A673 (cell line): Measurements from ENCODE around the gene LRP1B. TPM values are rescaled to one million over a fixed set of nuclear protein-coding genes. Genes with fewer than 3 reads are reported as not detected.
A peak's percentile ranks its signal among the peaks of the same experiment; 100 is the strongest.

ENCODE experiments used
- BruUV-seq: library from RNA; stranded (reverse); fragments of 400-500 nt; replicated peaks from 2 replicates; lab custom pipeline; 2021; lab: Mats Ljungman, UMichigan
- CTCF ChIA-PET: fragments of 300-600 bp; sonication (Branson Sonifier 250); formaldehyde crosslinking; loops from one replicate; lab custom pipeline; 2022; ENCODE audit warnings: antibody characterized with exemption; lab: Charles Lee
- POLR2A ChIA-PET: fragments of 300-600 bp; sonication (Branson Sonifier 250); formaldehyde crosslinking; loops from one replicate; lab custom pipeline; 2022; ENCODE audit warnings: antibody characterized with exemption; ENCODE audit not compliant: low non-redundant PET; lab: Charles Lee
- DNase-seq: peaks from one replicate; pipeline ENCODE4 v3.0.0-alpha.2; 2015; ENCODE audit warnings: low spot score
- H3K27ac ChIP-seq: fragments of 200-600 bp; sonication (generic); 2 replicates; pipeline ENCODE4 v1.5.1; 2016; ENCODE audit warnings: mixed run types, low read depth, mild to moderate bottlenecking, mixed read lengths, antibody characterized with exemption, low read length; ENCODE audit not compliant: poor library complexity, severe bottlenecking
- H3K27me3 ChIP-seq: fragments of 200-600 bp; sonication (generic); replicated peaks from 2 replicates; pipeline ENCODE4 v1.6.1; 2017; ENCODE audit warnings: mixed run types, low read depth, mild to moderate bottlenecking, mixed read lengths, antibody characterized with exemption, low read length; ENCODE audit not compliant: insufficient read depth, poor library complexity
- H3K36me3 ChIP-seq: fragments of 200-600 bp; sonication (generic); 2 replicates; pipeline ENCODE4 v1.6.1; 2016; ENCODE audit warnings: mixed run types, mild to moderate bottlenecking, mixed read lengths, antibody characterized with exemption, low read length; ENCODE audit not compliant: insufficient read depth, poor library complexity, severe bottlenecking
- H3K4me1 ChIP-seq: fragments of 200-600 bp; sonication (generic); 2 replicates; pipeline ENCODE4 v1.6.1; 2017; ENCODE audit warnings: mixed run types, mild to moderate bottlenecking, mixed read lengths, antibody characterized with exemption, low read length; ENCODE audit not compliant: insufficient read depth, poor library complexity, severe bottlenecking
- H3K4me3 ChIP-seq: fragments of 200-600 bp; sonication (generic); 2 replicates; pipeline ENCODE4 v1.5.1; 2016; ENCODE audit warnings: low read depth, mixed run types, mild to moderate bottlenecking, mixed read lengths, low read length; ENCODE audit not compliant: poor library complexity, severe bottlenecking
- H3K9me3 ChIP-seq: fragments of 200-600 bp; sonication (generic); 2 replicates; pipeline ENCODE4 v1.6.1; 2016; ENCODE audit warnings: mixed run types, low read depth, mild to moderate bottlenecking, mixed read lengths, antibody characterized with exemption, low read length; ENCODE audit not compliant: poor library complexity, severe bottlenecking
- CTCF ChIP-seq: fragments of 300-800, 200-600 bp; sonication (generic); conservative IDR thresholded peaks from 2 replicates; pipeline ENCODE4 v1.5.1; 2017; ENCODE audit warnings: low read depth, mild to moderate bottlenecking, antibody characterized with exemption, low read length, moderate library complexity, mixed read lengths
- EZH2 ChIP-seq: fragments of 200-600 bp; sonication (generic); IDR thresholded peaks from 2 replicates; pipeline ENCODE4 v1.6.1; 2017; ENCODE audit warnings: borderline replicate concordance, low read depth, mild to moderate bottlenecking, mixed read lengths, antibody characterized with exemption, low read length; ENCODE audit not compliant: poor library complexity, severe bottlenecking
- intact Hi-C: fragments of 100-400 bp; cut with micrococcal nuclease; formaldehyde crosslinking; loops from one replicate; pipeline ENCODE4 v1.10.0; 2022; ENCODE audit not compliant: unreplicated experiment
- total RNA-seq: library from RNA; stranded (reverse); gene quantifications from 2 replicates; pipeline ENCODE4 v1.2.3, GENCODE V29; 2021

The LRP1B gene
- total RNA-seq, 1 experiment from 2014 or later: 9.9 TPM

- Histone ChIP-seq H3K36me3 (no peaks in the 10 kb centered on the region), H3K4me1 (no peaks in the 10 kb centered on the region), H3K27ac (no peak overlapping the region), H3K9me3 (no peaks in the 10 kb centered on the region), H3K27me3 (no peaks in the 10 kb centered on the region), H3K4me3 (no peak overlapping the region)
- peak; percentile 17 for DNase-seq
- intact Hi-C loops: no loop called here
- POLR2A ChIA-PET: interaction anchor here (0.8 kb wide), 1 partner anchor 669 kb away, joined by 3 read pairs; no protein-coding TSS in a partner anchor
- no TSS peak for BruUV-seq
- TF ChIP-seq CTCF: no peak
- no peak for TF ChIP-seq EZH2
- CTCF ChIA-PET: no interaction called here
Observed at GRCh38 chr2:140695155-140695554, 1435.7 kb downstream of the LRP1B start.

GRCh38 chr2:140687825-140688224, 1443.0 kb downstream of the LRP1B start:
- no peak for DNase-seq
- TF ChIP-seq CTCF (no peak), EZH2 (no peak)
- BruUV-seq: no TSS peak
- Histone ChIP-seq H3K9me3 (no peaks in the 10 kb centered on the region), H3K27me3 (no peaks in the 10 kb centered on the region), H3K4me3 (no peak overlapping the region), H3K36me3 (no peaks in the 10 kb centered on the region), H3K27ac (no peak overlapping the region), H3K4me1 (peaks cover 8% of the 10 kb centered on the region)
- POLR2A ChIA-PET: no interaction called here
- CTCF ChIA-PET: no interaction called here
- intact Hi-C loops: no loop called here

- intact Hi-C loops: no loop called here
- Histone ChIP-seq H3K36me3 (no peaks in the 10 kb centered on the region), H3K4me1 (peaks cover 8% of the 10 kb centered on the region), H3K9me3 (no peaks in the 10 kb centered on the region), H3K27me3 (no peaks in the 10 kb centered on the region), H3K27ac (no peak overlapping the region), H3K4me3 (no peak overlapping the region)
- BruUV-seq: no TSS peak
- no peak for DNase-seq
- ChIA-PET CTCF (no interaction called here), POLR2A (no interaction called here)
- no peak for TF ChIP-seq CTCF
- TF ChIP-seq EZH2: no peak
Observed at GRCh38 chr2:140683658-140684057, 1447.2 kb downstream of the LRP1B start.
